ENCODE results near the gene PPAN.

PPAN gene

GRCh38 chr19:10113964-10114650 is 7.9 kb downstream of the PPAN start:
- DNase-seq, result no peak

GRCh38 chr19:10114651-10115391 is 8.7 kb downstream of the PPAN start:
- DNase-seq, result no peak

GRCh38 chr19:10115392-10116084 is 9.4 kb downstream of the PPAN start:
- DNase-seq, result no peak

- no peak for DNase-seq
Measured at GRCh38 chr19:10116085-10116865, 10.1 kb downstream of the PPAN start.

GRCh38 chr19:10116866-10117616 is 10.9 kb downstream of the PPAN start:
- DNase-seq, result no peak

- DNase-seq, result no peak
Measured at GRCh38 chr19:10118960-10119359, 12.8 kb downstream of the PPAN start.

GRCh38 chr19:10120538-10121189 is 14.5 kb downstream of the PPAN start:
- DNase-seq, result no peak

- no peak for DNase-seq
Measured at GRCh38 chr19:10122045-10122444, 15.9 kb downstream of the PPAN start.

GRCh38 chr19:10124429-10124828 is 18.3 kb downstream of the PPAN start:
- no peak for DNase-seq

- no peak for DNase-seq
Measured at GRCh38 chr19:10126213-10126639, 20.1 kb downstream of the PPAN start.

- DNase-seq, result no peak
Measured at GRCh38 chr19:10132905-10133304, 26.7 kb downstream of the PPAN start.

- DNase-seq, result no peak
Measured at GRCh38 chr19:10133596-10133995, 27.4 kb downstream of the PPAN start.

- no peak for DNase-seq
Measured at GRCh38 chr19:10134040-10134439, 27.9 kb downstream of the PPAN start.

GRCh38 chr19:10135551-10136334 is 29.6 kb downstream of the PPAN start:
- no peak for DNase-seq

GRCh38 chr19:10136936-10137335 is 30.8 kb downstream of the PPAN start:
- no peak for DNase-seq

- no peak for DNase-seq
Measured at GRCh38 chr19:10137751-10138682, 31.9 kb downstream of the PPAN start.

GRCh38 chr19:10138879-10139795 is 33.0 kb downstream of the PPAN start:
- no peak for DNase-seq

- no peak for DNase-seq
Measured at GRCh38 chr19:10139952-10140351, 33.8 kb downstream of the PPAN start.

GRCh38 chr19:10141479-10141878 is 35.3 kb downstream of the PPAN start:
- no peak for DNase-seq

Measured in stimulated activated naive CD4-positive, alpha-beta T cell treated with Interleukin-2 at 50 U/mL for 16 hours (primary cell).